GM12878 (cell line): Measurements from ENCODE around the gene SIGLEC14. TPM values are rescaled to one million over a fixed set of nuclear protein-coding genes. Genes with fewer than 3 reads are reported as not detected.

Experiments
- ATAC-seq: fragments of 200-7000 bp; cut with Tn5 transposase; 3 replicates; pipeline ENCODE4 v1.9.1; 2020; ENCODE audit warnings: mild to moderate bottlenecking, moderate library complexity
- BruUV-seq: library from RNA; stranded (reverse); fragments of 400-500 nt; replicated peaks from 2 replicates; lab custom pipeline; 2021; lab: Mats Ljungman, UMichigan
- CTCF ChIA-PET: fragments of 300-600 bp; sonication (Branson Sonifier 250); formaldehyde crosslinking; extraction: SDS; loops from one replicate; lab custom pipeline; 2021; ENCODE audit warnings: inconsistent platforms; lab: Yijun Ruan, JAX
- POLR2A ChIA-PET: fragments of 350-600 bp; formaldehyde crosslinking; extraction: SDS; loops from one replicate; lab custom pipeline; 2021; ENCODE audit warnings: inconsistent platforms; lab: Charles Lee
- RAD21 ChIA-PET: fragments of 300-600 bp; sonication (Branson Sonifier 250); formaldehyde crosslinking; loops from one replicate; lab custom pipeline; 2023; ENCODE audit warnings: antibody characterized with exemption; ENCODE audit not compliant: unreplicated experiment; lab: Charles Lee
- SMC1A ChIA-PET: fragments of 300-600 bp; sonication (Branson Sonifier 250); formaldehyde crosslinking; loops from one replicate; lab custom pipeline; 2023; ENCODE audit not compliant: unreplicated experiment, uncharacterized antibody; lab: Charles Lee
- DNase-seq: peaks from one replicate; pipeline ENCODE4 v3.0.0-alpha.2; 2011; ENCODE audit warnings: low read depth, low spot score
- FAIRE-seq: peaks from 3 replicates; lab custom pipeline; 2011; peaks lifted over from hg19 to GRCh38; lab: Jason Lieb, UNC
- H2AFZ ChIP-seq: 2 replicates; pipeline ENCODE4 v1.6.0; 2011; ENCODE audit warnings: low read depth, low read length, control low read depth; ENCODE audit not compliant: control insufficient read depth
- H3K27ac ChIP-seq: 2 replicates; pipeline ENCODE4 v1.5.1; 2011; ENCODE audit warnings: control low read depth; ENCODE audit not compliant: control insufficient read depth, insufficient read depth
- H3K27me3 ChIP-seq, 2 experiments: replicated peaks in 1 of 2; 2 replicates each; pipeline versions ENCODE4 v1.6.0 to v1.6.1; 2011; ENCODE audit warnings: low read length in 1 of 2; ENCODE audit not compliant: control insufficient read depth in 2 of 2, insufficient read depth in 2 of 2
- H3K36me3 ChIP-seq, 2 experiments: 2 replicates each; pipeline ENCODE4 v1.5.1; 2011; ENCODE audit warnings: low read length in 1 of 2; ENCODE audit not compliant: control insufficient read depth in 2 of 2, insufficient read depth in 2 of 2
- H3K4me1 ChIP-seq: 2 replicates; pipeline ENCODE4 v1.6.1; 2011; ENCODE audit warnings: mild to moderate bottlenecking, low read length, moderate library complexity, mixed read lengths; ENCODE audit not compliant: control insufficient read depth, insufficient read depth
- H3K4me2 ChIP-seq: 2 replicates; pipeline ENCODE4 v1.6.0; 2011; ENCODE audit warnings: control low read depth; ENCODE audit not compliant: control insufficient read depth, insufficient read depth
- H3K4me3 ChIP-seq: fragments of 200-600 bp; sonication (generic); 2 replicates; pipeline ENCODE4 v1.5.1; 2016
- H3K79me2 ChIP-seq: 2 replicates; pipeline ENCODE4 v1.6.0; 2011; ENCODE audit warnings: low read length; ENCODE audit not compliant: control insufficient read depth, insufficient read depth
- H3K9ac ChIP-seq: 2 replicates; pipeline ENCODE4 v1.8.0; 2011; ENCODE audit warnings: low read length, control low read depth, mixed read lengths; ENCODE audit not compliant: control insufficient read depth, insufficient read depth
- H3K9me3 ChIP-seq: replicated peaks from 3 replicates; pipeline ENCODE4 v1.5.1; 2011; ENCODE audit warnings: mild to moderate bottlenecking, low read length; ENCODE audit not compliant: control insufficient read depth, insufficient read depth
- H4K20me1 ChIP-seq: 2 replicates; pipeline ENCODE4 v1.6.0; 2011; ENCODE audit not compliant: control insufficient read depth, insufficient read depth
- CTCF ChIP-seq, 3 experiments: IDR thresholded peaks in 2 of 3; conservative IDR thresholded peaks in 1 of 3; 2 replicates each; pipeline ENCODE4 v1.5.1; 2011; ENCODE audit warnings: low read depth in 3 of 3, low read length in 3 of 3, mild to moderate bottlenecking in 3 of 3, control low read depth in 2 of 3, moderate library complexity in 2 of 3, inconsistent platforms in 1 of 3, mixed read lengths in 1 of 3; ENCODE audit not compliant: control insufficient read depth in 2 of 3, insufficient read depth in 1 of 3; ENCODE audit errors: extremely low read depth in 1 of 3
- RAD21 ChIP-seq: IDR thresholded peaks from 2 replicates; pipeline ENCODE4 v1.6.1; 2011; ENCODE audit warnings: mild to moderate bottlenecking, low read depth, low read length, moderate library complexity; ENCODE audit not compliant: insufficient read depth
- SMC3 ChIP-seq: IDR thresholded peaks from 2 replicates; pipeline ENCODE4 v1.6.1; 2011; ENCODE audit warnings: low read length, improper control_type of control experiment, borderline replicate concordance
- YY1 ChIP-seq: IDR thresholded peaks from 2 replicates; pipeline ENCODE4 v1.6.1; 2011; ENCODE audit warnings: low read depth, mild to moderate bottlenecking, low read length
- WGBS: methylation state at CpG from one replicate; pipeline ENCODE4 v1.1.6; 2016; ENCODE audit warnings: low lambda C conversion rate; ENCODE audit not compliant: insufficient replicate concordance, insufficient coverage; ENCODE audit errors: missing lambda C conversion rate; 5-methylcytosine and 5-hydroxymethylcytosine counted together
- in situ Hi-C: fragments of 300-500 bp; cut with MboI; formaldehyde crosslinking; loops from 9 replicates; pipeline ENCODE4 v1.14.3; 2018; ENCODE audit warnings: mixed read lengths
- intact Hi-C: fragments of 100-400 bp; cut with micrococcal nuclease; formaldehyde crosslinking; loops from one replicate; pipeline ENCODE4 v1.14.2; 2022; ENCODE audit not compliant: unreplicated experiment
- polyA plus RNA-seq, 11 experiments: library from polyadenylated mRNA; depleted of rRNA in 4 of 11; unstranded in 6 of 11; stranded (reverse) in 5 of 11; fragments of >200 nt; fragmentation: Nextera tagmentation in 4 of 11; fragmentation: Illumina TruSeq in 1 of 11; extraction: Ambion mirVana in 4 of 11; extraction: Trizol in 1 of 11; gene quantifications; 1 replicate in 1 of 11; 2 replicates in 10 of 11; pipeline versions ENCODE4 v1.2.1 to v1.2.3, GENCODE V29; 2011 to 2016; ENCODE audit warnings: inconsistent platforms in 2 of 11, missing spikeins in 2 of 11, low read depth in 1 of 11
- total RNA-seq, 4 experiments: library from RNA; depleted of rRNA in 3 of 4; stranded (reverse); fragments of >200 nt in 3 of 4; fragmentation: Illumina TruSeq in 1 of 4; extraction: Trizol in 1 of 4; gene quantifications; 2 replicates each; pipeline versions ENCODE4 v1.2.1 to v1.2.3, GENCODE V29; 2013 to 2021

The SIGLEC14 gene
- total and polyA plus RNA-seq, 10 of the 15 experiments (the other 5 are each of a cell fraction or from before 2014, with no cell fraction given) = 0.57 to 8.4 (median 4.6) TPM

DNA sequence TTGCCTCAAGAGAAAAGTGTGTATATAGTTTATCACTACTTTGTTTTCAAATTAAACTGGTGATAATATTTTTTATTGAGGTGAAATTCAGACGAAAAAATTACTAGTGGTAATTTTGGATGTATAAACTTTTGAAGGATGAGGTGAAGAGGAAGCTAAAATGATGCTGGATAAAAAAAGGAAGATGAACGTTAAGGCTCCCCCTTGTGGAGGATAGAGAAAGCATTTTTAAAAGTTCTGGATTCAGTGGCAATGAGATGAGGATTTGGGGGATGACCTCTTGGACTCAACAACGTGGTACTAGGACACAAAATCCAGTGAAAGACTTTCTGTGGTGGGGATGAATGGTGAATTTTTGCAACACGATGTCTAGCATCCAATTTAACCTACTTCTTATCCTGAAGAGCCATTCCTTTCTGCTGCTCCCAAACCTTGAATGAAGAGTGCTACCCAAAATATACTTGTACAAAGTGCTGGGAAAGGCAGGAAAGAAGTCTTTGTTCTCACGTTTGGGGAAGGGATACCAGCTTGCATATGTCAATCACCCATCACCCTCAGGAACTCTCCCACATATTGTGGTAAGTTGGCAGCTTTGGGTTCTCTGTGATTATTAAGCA is 9.2 kb downstream of the SIGLEC14 start:
- peak; percentile 48 for TF ChIP-seq RAD21
- no peak for TF ChIP-seq YY1
- peak; percentile 22; the same call in 1 of the 2 replicates for TF ChIP-seq SMC3
- peak; percentile 17 to 32 (median 31); a peak in 4 of 6 replicates for TF ChIP-seq CTCF (IDR thresholded peaks at IDR 0.05 in 2 of 3, conservative IDR thresholded peaks at IDR 0.05 in 1 of 3; ENCODE audit: control insufficient read depth in 2 of 3, extremely low read depth in 1 of 3, insufficient read depth in 1 of 3, low read depth in 3 of 3, low read length in 3 of 3)
- TF ChIP-seq, all 136 proteins: peak for 3
- ATAC-seq = no peak
- Histone ChIP-seq H3K4me3 (no peak overlapping the region), H3K36me3 (no peaks in the 10 kb centered on the region), H3K9me3 (no peaks in the 10 kb centered on the region; the same call in 2 of the 3 replicates), H3K4me1 (no peaks in the 10 kb centered on the region), H3K27me3 (no peaks in the 10 kb centered on the region), H4K20me1 (no peaks in the 10 kb centered on the region), H3K27ac (no peak overlapping the region), H3K9ac (no peak overlapping the region), H3K79me2 (no peaks in the 10 kb centered on the region), H3K4me2 (no peak overlapping the region), H2AFZ (no peak overlapping the region)
- FAIRE-seq = no peak
- POLR2A ChIA-PET = no interaction called here
- DNase-seq = no peak
- no TSS peak for BruUV-seq
- CTCF ChIA-PET = interaction anchor here (1.0 to 1.9 kb wide), 4 partner anchors 14 to 165 kb away, joined by 3 to 5 read pairs (median 4); no protein-coding TSS in a partner anchor
- 0% methylated on average over 4 of the region's 5 CpGs for WGBS
- RAD21 ChIA-PET = interaction anchor here (0.5 to 1.0 kb wide), 2 partner anchors 165 to 217 kb away, joined by 3 to 4 read pairs; no protein-coding TSS in a partner anchor
- intact Hi-C loops (no loop called here), in situ Hi-C loops (no loop called here)
- SMC1A ChIA-PET = interaction anchor here (1.0 to 2.4 kb wide), 3 partner anchors 122 to 164 kb away, joined by 3 to 6 read pairs (median 5); no protein-coding TSS in a partner anchor
